H1 (cell line): ENCODE measurements around the gene CAMK2D. TPM values are rescaled to one million over a fixed set of nuclear protein-coding genes. Genes with fewer than 3 reads are reported as not detected.

Experiments used
- BRCA1 ChIP-seq: IDR thresholded peaks from 2 replicates; pipeline ENCODE4 v1.6.1; 2012; ENCODE audit warnings: low read depth, low read length, improper control_type of control experiment
- GTF2F1 ChIP-seq: IDR thresholded peaks from 2 replicates; pipeline ENCODE4 v1.6.1; 2012; ENCODE audit warnings: low read depth, low read length, improper control_type of control experiment, borderline replicate concordance
- HDAC2 ChIP-seq, 2 experiments: fragments of 300-600 bp in 1 of 2; sonication (generic) in 1 of 2; IDR thresholded peaks; 2 replicates each; pipeline ENCODE4 v1.6.1; 2011 to 2012; ENCODE audit warnings: low read depth in 2 of 2, low read length in 2 of 2, mild to moderate bottlenecking in 2 of 2, moderate library complexity in 2 of 2, borderline replicate concordance in 1 of 2, inconsistent platforms in 1 of 2
- MAX ChIP-seq: IDR thresholded peaks from 2 replicates; pipeline ENCODE4 v1.6.1; 2012; ENCODE audit warnings: inconsistent platforms
- NANOG ChIP-seq: IDR thresholded peaks from 2 replicates; pipeline ENCODE4 v1.6.1; 2011; ENCODE audit warnings: low read length, low read depth, mild to moderate bottlenecking, inconsistent platforms; ENCODE audit not compliant: insufficient read depth, poor library complexity, severe bottlenecking
- ZNF274 ChIP-seq: IDR thresholded peaks from 2 replicates; pipeline ENCODE4 v1.7.0; 2012; ENCODE audit warnings: low read length, borderline replicate concordance; ENCODE audit errors: extremely low read depth
- polyA plus RNA-seq, 7 experiments: library from polyadenylated mRNA; depleted of rRNA in 3 of 7; stranded (reverse) in 5 of 7; unstranded in 2 of 7; fragments of >200 nt in 5 of 7; fragments of 200-250 nt in 2 of 7; gene quantifications; 1 replicate in 5 of 7; 2 replicates in 1 of 7; 4 replicates in 1 of 7; pipeline versions ENCODE4 v1.2.1 to v1.2.3, GENCODE V29; 2011 to 2013; ENCODE audit warnings: missing spikeins in 2 of 7, mixed read lengths in 2 of 7
- total RNA-seq: library from RNA; stranded (reverse); fragmentation: NEBNext Ultra II Directional; extraction: Animal tissue kit (Norgen Biotek cat#: 25700); gene quantifications from 2 replicates; pipeline ENCODE4 v1.2.1, GENCODE V29; 2021

The CAMK2D gene
- total and polyA plus RNA-seq, 2 of the 8 experiments (the other 6 are each of a cell fraction or from before 2014, with no cell fraction given), result 3.2 to 7.0 TPM

- TF ChIP-seq MAX (no peak), ZNF274 (no peak), NANOG (no peak), BRCA1 (no peak), HDAC2 (IDR thresholded peaks at IDR 0.05; ENCODE audit: borderline replicate concordance in 1 of 2, low read depth in 2 of 2, low read length in 2 of 2) (no peak), GTF2F1 (no peak)
Measured at GRCh38 chr4:113452152-113452551, 309.4 kb downstream of the CAMK2D start (continued).
